NOMO-1 treated with DMSO at 0.1 percent for 48 hours (cell line): ENCODE measurements around the gene RAB10.
A peak's percentile ranks its signal among the peaks of the same experiment; 100 is the strongest.

Experiments used
- DNase-seq: peaks from one replicate; lab custom pipeline; 2025; ENCODE audit not compliant: unreplicated experiment; lab: John Stamatoyannopoulos, UW

The RAB10 gene

GRCh38 chr2:26175466-26176278, 141.8 kb downstream of the RAB10 start:
- DNase-seq = no peak

GRCh38 chr2:26176279-26176615, 142.4 kb downstream of the RAB10 start:
- DNase-seq = no peak

GRCh38 chr2:26177122-26177521, 143.2 kb downstream of the RAB10 start:
- no peak for DNase-seq

- DNase-seq = no peak
Observed at GRCh38 chr2:26178246-26178645, 144.4 kb downstream of the RAB10 start.

GRCh38 chr2:26178746-26179436, 145.0 kb downstream of the RAB10 start:
- DNase-seq = no peak

GRCh38 chr2:26179446-26179913, 145.6 kb downstream of the RAB10 start:
- no peak for DNase-seq

- DNase-seq = no peak
Observed at GRCh38 chr2:26182441-26182840, 148.6 kb downstream of the RAB10 start.

GRCh38 chr2:26182887-26183630, 149.2 kb downstream of the RAB10 start:
- DNase-seq = no peak

GRCh38 chr2:26184121-26184520, 150.2 kb downstream of the RAB10 start:
- no peak for DNase-seq

GRCh38 chr2:26184555-26185303, 150.8 kb downstream of the RAB10 start:
- DNase-seq = peak; percentile 77

- DNase-seq = no peak
Observed at GRCh38 chr2:26185304-26185928, 151.5 kb downstream of the RAB10 start.

GRCh38 chr2:26185954-26186770, 152.3 kb downstream of the RAB10 start:
- DNase-seq = no peak
